ENCODE measurements around the gene PCDHGB2. TPM values are rescaled to one million over a fixed set of nuclear protein-coding genes. Genes with fewer than 3 reads are reported as not detected.
"Not testable (repeated sequence)": the region's sequence is repeated elsewhere in the genome, so short reads cannot be mapped to it uniquely, and the experiment has no call there.

Gene PCDHGB2
- total and polyA plus RNA-seq, 2 experiments from 2014 or later: 0.33 TPM; not detected in 1

- Histone ChIP-seq H3K4me3 (no peak overlapping the region), H3K9me2 (replicated peaks; ENCODE audit: insufficient read depth) (no peaks in the 10 kb centered on the region), H3K27me3 (no peaks in the 10 kb centered on the region), H3K79me2 (no peaks in the 10 kb centered on the region), H3K4me2 (no peak overlapping the region), H4K20me1 (ENCODE audit: insufficient read depth, poor library complexity, severe bottlenecking) (no peaks in the 10 kb centered on the region), H3K27ac (no peak overlapping the region), H2AFZ (no peak overlapping the region), H3K36me3 (replicated peaks; ENCODE audit: insufficient read depth, low read depth) (no peaks in the 10 kb centered on the region), H3K9me3 (ENCODE audit: low read depth) (peaks cover 11% of the 10 kb centered on the region), H3K4me1 (ENCODE audit: insufficient read depth) (no peaks in the 10 kb centered on the region)
- TF ChIP-seq EZH2phosphoT487 (IDR thresholded peaks at IDR 0.05; ENCODE audit: low read depth, severe bottlenecking, unreplicated experiment) (no peak), EZH2 (IDR thresholded peaks at IDR 0.05; ENCODE audit: borderline replicate concordance) (no peak), CTCF (IDR thresholded peaks at IDR 0.05; ENCODE audit: poor library complexity) (peak; percentile 9)
- peak; percentile 11 for DNase-seq (ENCODE audit: low spot score)
- 52% methylated on average over 27 of the region's 27 CpGs for WGBS (ENCODE audit: low lambda C conversion rate, missing lambda C conversion rate)
These were observed 33.5 kb upstream of the PCDHGB2 start for GRCh38 chr5:141326088-141326854.

- Histone ChIP-seq H3K4me1 (ENCODE audit: insufficient read depth) (no peaks in the 10 kb centered on the region), H3K27ac (no peak overlapping the region), H3K27me3 (no peaks in the 10 kb centered on the region), H2AFZ (no peak overlapping the region), H3K9me3 (ENCODE audit: low read depth) (peaks cover 3% of the 10 kb centered on the region), H4K20me1 (ENCODE audit: insufficient read depth, poor library complexity, severe bottlenecking) (no peaks in the 10 kb centered on the region), H3K9me2 (replicated peaks; ENCODE audit: insufficient read depth) (no peaks in the 10 kb centered on the region), H3K79me2 (no peaks in the 10 kb centered on the region), H3K4me2 (no peak overlapping the region), H3K4me3 (no peak overlapping the region), H3K36me3 (replicated peaks; ENCODE audit: insufficient read depth, low read depth) (no peaks in the 10 kb centered on the region)
- TF ChIP-seq CTCF (IDR thresholded peaks at IDR 0.05; ENCODE audit: poor library complexity) (no peak), EZH2phosphoT487 (IDR thresholded peaks at IDR 0.05; ENCODE audit: low read depth, severe bottlenecking, unreplicated experiment) (no peak), EZH2 (IDR thresholded peaks at IDR 0.05; ENCODE audit: borderline replicate concordance) (no peak)
- WGBS (ENCODE audit: low lambda C conversion rate, missing lambda C conversion rate): 89% methylated on average over 8 of the region's 8 CpGs
- DNase-seq (ENCODE audit: low spot score): no peak
These were observed 31.6 kb upstream of the PCDHGB2 start for GRCh38 chr5:141328231-141328630.

GRCh38 chr5:141330299-141331080 lies 29.3 kb upstream of the PCDHGB2 start, which contains the start of gene PCDHGA1:
Gene PCDHGA1, plus strand, starts transcription at chr5:141330514.
- no peak within 1 kb of the TSS for H2AFZ ChIP-seq
- H3K4me2 ChIP-seq: no peak within 1 kb of the TSS
- H4K20me1 ChIP-seq (ENCODE audit: insufficient read depth, poor library complexity, severe bottlenecking): no peaks in the 10 kb centered on the region
- 88% methylated on average over 21 of the region's 21 CpGs for WGBS (ENCODE audit: low lambda C conversion rate, missing lambda C conversion rate)
- TF ChIP-seq EZH2 (IDR thresholded peaks at IDR 0.05; ENCODE audit: borderline replicate concordance) (no peak), EZH2phosphoT487 (IDR thresholded peaks at IDR 0.05; ENCODE audit: low read depth, severe bottlenecking, unreplicated experiment) (no peak), CTCF (IDR thresholded peaks at IDR 0.05; ENCODE audit: poor library complexity) (no peak)
- no peak within 1 kb of the TSS for H3K4me3 ChIP-seq
- peaks cover 3% of the 10 kb centered on the region for H3K9me3 ChIP-seq (ENCODE audit: low read depth)
- DNase-seq (ENCODE audit: low spot score): no peak
- H3K27me3 ChIP-seq: no peaks in the 10 kb centered on the region
- no peaks in the 10 kb centered on the region for H3K79me2 ChIP-seq
- no peak within 1 kb of the TSS for H3K27ac ChIP-seq
- no peaks in the 10 kb centered on the region for H3K4me1 ChIP-seq (ENCODE audit: insufficient read depth)
- H3K9me2 ChIP-seq (replicated peaks; ENCODE audit: insufficient read depth): no peaks in the 10 kb centered on the region
- no peaks in the 10 kb centered on the region for H3K36me3 ChIP-seq (replicated peaks; ENCODE audit: insufficient read depth, low read depth)

- not testable (repeated sequence) for H3K9me2 ChIP-seq (replicated peaks; ENCODE audit: insufficient read depth); H3K4me2 ChIP-seq; H3K9me3 ChIP-seq (ENCODE audit: low read depth); H3K79me2 ChIP-seq; H3K27me3 ChIP-seq; H3K36me3 ChIP-seq (replicated peaks; ENCODE audit: insufficient read depth, low read depth); H2AFZ ChIP-seq; H3K27ac ChIP-seq; DNase-seq (ENCODE audit: low spot score); H3K4me3 ChIP-seq; H3K4me1 ChIP-seq (ENCODE audit: insufficient read depth); H4K20me1 ChIP-seq (ENCODE audit: insufficient read depth, poor library complexity, severe bottlenecking)
- WGBS (ENCODE audit: low lambda C conversion rate, missing lambda C conversion rate): 98% methylated on average over 38 of the region's 39 CpGs
These were observed 27.2 kb upstream of the PCDHGB2 start for GRCh38 chr5:141332571-141332970.

Measured in hepatocyte (in vitro differentiated cells).